Stomach (tissue), 4 donors: ENCODE results near the gene METAP2.

Source experiments
- POLR2A ChIP-seq, 4 donors: fragments of 450-650 bp; IDR thresholded peaks; one replicate each; pipeline ENCODE4 v1.6.1; 2016; ENCODE audit warnings: antibody characterized with exemption in 4 of 4, control low read depth in 2 of 4, mild to moderate bottlenecking in 1 of 4, moderate library complexity in 1 of 4
- TF ChIP-seq, protein P1 (sequence below), 7 experiments: fragments of 450-650 bp in 4 of 7; fragments of 200-600 bp in 3 of 7; sonication (generic) in 3 of 7; IDR thresholded peaks; one replicate each; pipeline ENCODE4 v1.5.1; 2016 to 2019; ENCODE audit warnings: antibody characterized with exemption in 7 of 7, control low read depth in 2 of 7, mild to moderate bottlenecking in 1 of 7

DNA sequence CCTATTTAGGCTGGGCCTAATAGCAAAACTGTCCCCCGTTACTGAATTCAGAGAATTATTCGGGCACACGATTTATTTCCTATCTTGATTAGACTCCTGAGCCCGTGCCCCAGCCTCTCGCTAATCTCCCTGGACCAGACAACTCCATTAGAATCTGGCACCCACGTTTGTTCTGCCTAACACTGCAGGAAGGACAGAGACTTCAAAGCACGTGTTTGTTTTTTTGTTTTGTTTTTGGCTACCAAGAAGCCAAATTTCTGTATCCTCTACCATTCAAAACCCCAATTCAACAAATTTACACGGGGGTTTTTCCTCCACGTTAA lies 72.5 kb downstream of the METAP2 start:
- TF ChIP-seq POLR2A (IDR thresholded peaks at IDR 0.05), result no peak
- TF ChIP-seq, protein P1, sequence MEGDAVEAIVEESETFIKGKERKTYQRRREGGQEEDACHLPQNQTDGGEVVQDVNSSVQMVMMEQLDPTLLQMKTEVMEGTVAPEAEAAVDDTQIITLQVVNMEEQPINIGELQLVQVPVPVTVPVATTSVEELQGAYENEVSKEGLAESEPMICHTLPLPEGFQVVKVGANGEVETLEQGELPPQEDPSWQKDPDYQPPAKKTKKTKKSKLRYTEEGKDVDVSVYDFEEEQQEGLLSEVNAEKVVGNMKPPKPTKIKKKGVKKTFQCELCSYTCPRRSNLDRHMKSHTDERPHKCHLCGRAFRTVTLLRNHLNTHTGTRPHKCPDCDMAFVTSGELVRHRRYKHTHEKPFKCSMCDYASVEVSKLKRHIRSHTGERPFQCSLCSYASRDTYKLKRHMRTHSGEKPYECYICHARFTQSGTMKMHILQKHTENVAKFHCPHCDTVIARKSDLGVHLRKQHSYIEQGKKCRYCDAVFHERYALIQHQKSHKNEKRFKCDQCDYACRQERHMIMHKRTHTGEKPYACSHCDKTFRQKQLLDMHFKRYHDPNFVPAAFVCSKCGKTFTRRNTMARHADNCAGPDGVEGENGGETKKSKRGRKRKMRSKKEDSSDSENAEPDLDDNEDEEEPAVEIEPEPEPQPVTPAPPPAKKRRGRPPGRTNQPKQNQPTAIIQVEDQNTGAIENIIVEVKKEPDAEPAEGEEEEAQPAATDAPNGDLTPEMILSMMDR (IDR thresholded peaks at IDR 0.05), result no peak
